Urothelium cell line (cell line): ENCODE measurements around the gene CLNS1A.
"Not testable (repeated sequence)": the region's sequence is repeated elsewhere in the genome, so short reads cannot be mapped to it uniquely, and the experiment has no call there.

Experiments used
- DNase-seq: peaks from one replicate; pipeline ENCODE4 v3.0.0; 2011; ENCODE audit warnings: low spot score, mixed read lengths
- FAIRE-seq: peaks from 2 replicates; lab custom pipeline; 2011; peaks lifted over from hg19 to GRCh38; lab: Jason Lieb, UNC

Gene CLNS1A

GRCh38 chr11:77637345-77638165 is at the start of gene CLNS1A:
CLNS1A (minus strand) TSS chr11:77637794; CDS start chr11:77637714, 80 bp downstream.
- FAIRE-seq: peak; percentile 13
- DNase-seq: peak; percentile 93

DNA sequence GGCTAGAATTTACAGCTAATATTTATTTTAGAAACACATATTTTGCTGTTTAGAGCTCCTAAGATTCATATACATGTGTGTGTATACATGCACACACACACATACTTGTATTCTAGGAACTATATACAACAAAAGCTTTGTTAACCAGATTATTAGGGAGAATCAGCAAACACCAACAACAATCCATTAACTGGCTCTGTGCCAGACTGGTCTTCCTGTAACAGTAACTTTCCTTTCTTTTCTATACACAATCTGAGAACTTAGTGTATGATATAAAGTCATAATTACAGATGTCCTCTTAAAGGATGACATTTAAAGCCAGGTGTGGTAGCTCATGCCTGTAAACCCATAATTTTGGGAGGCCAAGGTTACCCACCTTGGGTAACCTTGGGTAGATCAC is 49.5 kb upstream of the CLNS1A start:
- no peak for DNase-seq
- FAIRE-seq: no peak

GRCh38 chr11:77677138-77677537 is 39.5 kb upstream of the CLNS1A start:
- no peak for FAIRE-seq
- no peak for DNase-seq

DNA sequence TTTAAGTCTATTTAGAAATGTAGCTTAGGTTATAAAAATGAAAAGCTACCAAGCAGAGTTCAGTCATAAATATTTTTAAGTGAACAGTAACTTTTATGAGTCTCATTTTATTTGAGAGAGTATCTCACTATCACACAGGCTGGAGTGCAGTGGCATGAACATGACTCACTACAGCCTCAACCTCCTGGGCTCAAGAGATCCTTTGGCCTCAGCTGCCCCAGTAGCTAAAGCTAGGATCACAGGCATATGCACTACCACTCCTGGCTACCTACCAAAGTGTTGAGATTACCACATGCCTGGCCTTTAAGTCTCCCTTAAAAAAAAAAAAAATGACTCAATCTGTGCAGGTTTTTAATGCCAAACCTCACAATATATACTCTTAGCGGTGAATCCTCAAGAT is 34.7 kb upstream of the CLNS1A start:
- FAIRE-seq: no peak
- no peak for DNase-seq

- DNase-seq (no peak), FAIRE-seq (no peak)
Measured at GRCh38 chr11:77669848-77670511, 32.4 kb upstream of the CLNS1A start.

GRCh38 chr11:77668760-77669159 is 31.2 kb upstream of the CLNS1A start:
- FAIRE-seq: no peak

DNA sequence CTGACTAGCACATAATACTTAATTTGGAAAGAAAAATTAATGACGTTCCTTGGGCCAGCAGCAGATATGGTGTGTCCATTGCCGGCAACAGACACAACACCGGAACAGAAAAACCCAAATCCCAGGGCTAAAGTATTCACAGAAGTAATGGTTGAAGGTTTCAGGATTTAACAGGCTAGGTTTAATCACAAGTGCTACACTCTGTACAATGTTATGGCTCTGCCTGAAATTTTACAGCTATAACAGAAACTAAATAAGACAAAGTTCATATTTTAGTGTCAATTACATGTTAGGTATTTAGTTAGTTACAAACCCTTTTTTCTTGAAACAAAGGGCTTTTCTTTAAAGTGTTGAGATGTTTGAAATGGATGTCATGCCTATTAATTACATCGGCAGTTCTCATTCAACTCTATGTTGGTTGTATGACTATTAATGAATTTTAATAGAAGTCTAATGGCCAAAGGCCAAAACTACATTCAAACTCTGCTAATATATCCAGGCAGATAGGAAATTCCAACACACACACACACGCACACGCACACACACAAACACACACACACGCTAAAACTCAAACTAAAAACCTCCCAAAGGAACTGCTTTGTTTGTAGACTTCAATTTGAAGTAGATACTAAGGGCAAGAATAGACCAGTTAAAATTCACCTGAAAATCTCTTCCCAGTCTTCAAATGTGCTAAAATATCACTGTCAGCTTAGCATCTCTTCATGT is 27.8 kb upstream of the CLNS1A start:
- no peak for FAIRE-seq

More at GRCh38 chr11:77668760-77669159, 31.2 kb upstream of the CLNS1A start:
- DNase-seq: no peak

GRCh38 chr11:77661670-77662069 is 24.1 kb upstream of the CLNS1A start:
- FAIRE-seq (no peak), DNase-seq (no peak)

More for the DNA sequence above, 27.8 kb upstream of the CLNS1A start:
- DNase-seq: no peak

DNA sequence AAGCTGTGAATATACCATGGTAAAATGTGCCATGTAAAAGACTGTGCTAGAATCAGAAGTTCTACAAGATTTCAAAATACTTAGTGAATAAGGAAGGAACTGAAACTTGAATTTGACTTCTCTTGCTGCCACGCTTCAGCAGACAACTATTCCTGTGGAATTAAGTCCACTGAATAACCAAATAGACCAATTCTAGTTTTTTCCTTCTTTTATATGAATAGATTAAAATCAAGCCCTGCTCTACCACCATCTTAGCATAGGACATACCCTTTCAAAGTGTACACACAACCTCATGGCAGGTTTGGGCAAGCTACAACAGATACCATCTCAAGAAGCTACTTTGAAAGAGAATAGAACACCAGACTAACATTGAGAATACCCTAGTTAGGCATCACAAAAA is 23.4 kb upstream of the CLNS1A start:
- DNase-seq (no peak), FAIRE-seq (no peak)

GRCh38 chr11:77658213-77659013 is 20.8 kb upstream of the CLNS1A start:
- DNase-seq: no peak
- no peak for FAIRE-seq

DNA sequence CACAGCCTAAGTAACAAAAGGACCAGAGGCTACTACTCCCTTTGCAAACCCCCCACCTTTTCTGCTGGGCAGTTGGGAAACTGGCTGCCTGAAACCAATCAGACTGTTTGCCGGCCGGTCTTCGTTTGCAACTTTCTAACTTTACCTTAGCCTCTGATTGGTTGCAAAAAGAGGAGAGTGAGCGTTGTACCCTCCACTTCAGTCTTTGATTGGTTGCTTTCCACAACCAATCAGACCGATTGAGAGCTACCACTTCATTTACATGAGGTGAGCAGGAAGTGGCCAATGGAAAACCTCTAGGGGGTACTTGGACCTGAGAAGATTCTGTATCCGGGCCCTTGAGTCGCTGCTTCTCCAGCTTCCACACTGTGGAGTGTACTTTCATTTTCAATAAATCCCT is 18.8 kb upstream of the CLNS1A start:
- no peak for FAIRE-seq

GRCh38 chr11:77654770-77655434 is 17.3 kb upstream of the CLNS1A start:
- FAIRE-seq: no peak

More for the DNA sequence above, 18.8 kb upstream of the CLNS1A start:
- no peak for DNase-seq

GRCh38 chr11:77650123-77650522 is 12.5 kb upstream of the CLNS1A start:
- FAIRE-seq (no peak), DNase-seq (no peak)

More at GRCh38 chr11:77654770-77655434, 17.3 kb upstream of the CLNS1A start:
- DNase-seq: no peak

DNA sequence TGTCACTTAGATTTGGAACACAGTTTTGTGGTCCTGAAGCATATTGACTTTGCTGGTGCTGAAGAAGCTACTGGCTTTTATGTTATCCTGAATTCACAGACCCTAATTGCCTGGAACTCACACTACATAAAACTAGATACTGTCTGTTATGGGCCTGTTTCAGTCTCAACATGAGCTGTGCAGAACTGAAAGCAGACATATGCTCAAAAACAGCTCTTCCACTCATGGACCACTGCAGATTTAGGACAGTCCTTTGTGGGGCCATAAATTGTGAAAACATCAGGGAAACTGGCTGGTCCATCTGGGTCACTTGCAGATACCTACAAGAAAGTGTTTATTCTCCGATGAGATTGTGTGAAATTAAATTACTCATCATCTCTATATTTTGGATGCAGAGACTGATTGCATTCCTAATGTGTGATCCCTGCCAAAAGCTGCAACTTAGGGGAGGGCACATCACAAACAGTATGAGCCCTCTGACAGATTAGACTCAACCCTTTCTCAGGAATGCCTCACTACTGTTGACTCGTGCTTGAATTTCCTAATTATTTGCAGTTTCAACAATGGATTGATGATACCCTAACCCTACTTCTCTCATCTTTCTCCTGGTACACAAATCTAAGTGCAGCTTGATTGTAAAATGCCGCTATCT is 10.2 kb upstream of the CLNS1A start:
- DNase-seq (no peak), FAIRE-seq (no peak)

- no peak for DNase-seq
- FAIRE-seq: no peak
Measured at GRCh38 chr11:77644887-77645286, 7.3 kb upstream of the CLNS1A start.

DNA sequence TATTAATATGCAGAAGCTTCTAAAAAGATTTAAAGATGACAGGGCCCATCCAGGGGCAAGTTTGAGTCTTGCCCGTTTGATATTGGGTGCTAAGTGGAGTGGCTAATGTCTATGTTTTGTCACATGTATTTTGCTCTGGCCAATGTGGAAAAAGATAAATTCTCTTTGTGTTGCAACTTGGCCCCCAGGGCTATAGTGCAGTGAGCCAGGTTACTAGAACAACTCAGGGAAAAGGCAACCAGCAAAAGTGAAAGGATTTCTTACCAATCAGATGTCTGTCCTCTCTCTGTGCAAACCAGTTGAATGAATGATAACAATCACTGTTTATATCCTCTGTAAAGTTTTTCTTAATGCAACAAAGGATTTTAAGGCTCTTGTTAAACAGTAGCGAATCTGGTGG is 4.6 kb upstream of the CLNS1A start:
- DNase-seq (no peak), FAIRE-seq (no peak)

DNA sequence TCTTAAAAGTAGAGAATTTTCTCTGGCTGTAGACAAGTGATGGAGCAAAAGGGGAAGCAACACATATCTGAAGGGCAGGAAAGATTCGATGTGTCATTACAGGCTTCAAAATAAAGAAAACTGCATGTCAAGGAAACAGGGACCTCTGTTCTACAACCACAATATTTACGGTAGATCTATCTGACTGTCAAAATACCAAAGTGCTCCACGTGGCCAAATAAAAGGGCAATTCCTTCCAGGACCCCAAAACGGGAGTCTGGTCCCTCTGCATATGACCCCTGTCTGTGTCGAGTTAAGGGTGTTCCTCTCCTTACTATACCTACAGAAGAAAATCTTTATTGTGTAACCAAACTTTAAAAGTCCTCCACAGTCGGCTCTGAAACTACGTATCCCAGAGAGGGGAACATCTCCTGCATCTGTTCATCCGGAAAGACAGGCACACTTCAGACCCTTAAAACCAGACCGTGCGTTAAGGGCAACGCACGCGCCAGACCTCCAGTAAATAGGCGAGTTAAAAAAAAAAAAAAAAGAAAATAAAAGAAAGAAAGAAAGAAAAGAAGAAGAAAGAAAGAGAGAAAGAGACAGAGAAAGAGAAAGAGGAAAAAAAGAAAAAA is 756 bp downstream of the CLNS1A start:
- FAIRE-seq (no peak), DNase-seq (no peak)

DNA sequence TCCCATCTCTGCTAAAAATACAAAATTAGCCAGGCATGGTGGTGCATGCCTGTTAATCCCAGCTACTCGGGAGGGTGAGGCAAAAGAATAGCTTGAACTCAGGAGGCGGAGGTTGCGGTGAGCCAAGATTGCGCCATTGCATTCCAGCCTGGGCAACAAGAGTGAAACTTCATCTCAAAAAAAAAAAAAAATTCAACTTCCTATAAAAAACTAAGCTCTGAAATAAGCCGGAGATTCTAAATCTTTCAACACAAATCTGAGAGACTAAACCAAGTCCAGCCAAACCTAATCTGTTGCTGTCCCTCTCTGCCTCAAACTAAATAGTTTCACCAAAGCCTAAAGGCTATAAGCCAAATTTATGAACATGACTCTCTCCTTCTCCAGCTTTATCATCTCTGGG is 3.7 kb downstream of the CLNS1A start:
- not testable (repeated sequence) for DNase-seq
- peak; percentile 23 for FAIRE-seq

DNA sequence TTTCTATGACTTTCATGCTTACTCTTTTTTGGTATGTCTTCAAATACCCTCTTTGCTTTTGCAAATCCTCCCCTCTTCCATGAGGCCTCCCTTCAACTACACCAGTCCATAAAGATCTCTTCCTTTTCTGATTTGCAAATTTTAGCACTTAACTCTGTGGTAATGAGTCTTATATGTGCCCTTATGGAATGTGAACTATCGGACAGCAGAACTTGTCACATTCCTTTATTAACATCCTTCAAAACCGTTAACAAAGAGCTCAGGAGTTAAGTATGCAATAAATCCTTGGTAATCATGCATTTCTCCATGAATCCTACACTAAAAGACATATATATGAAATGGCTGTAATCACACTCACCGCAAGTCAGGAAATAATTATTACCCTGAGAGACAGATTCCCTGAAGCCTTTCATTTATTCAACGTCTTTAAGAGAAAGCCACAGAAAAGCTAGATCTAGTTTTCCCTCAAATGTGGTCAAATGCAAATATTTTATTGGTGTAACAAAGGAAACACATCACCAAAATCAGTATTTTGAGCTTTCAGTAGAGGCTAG is 7.4 kb downstream of the CLNS1A start:
- FAIRE-seq: no peak

More for the DNA sequence above, 7.4 kb downstream of the CLNS1A start:
- DNase-seq: no peak
